MM.1S (cell line): ENCODE data around the gene LRRC4C.

Source experiments
- DNase-seq: peaks from one replicate; pipeline ENCODE4 v3.0.0-alpha.2; 2015
- H2AFZ ChIP-seq: fragments of 300-600 bp; sonication (generic); 2 replicates; pipeline ENCODE4 v1.6.0; 2016; ENCODE audit warnings: antibody characterized with exemption, low read length
- H3F3A ChIP-seq: fragments of 300-600 bp; sonication (generic); 2 replicates; pipeline ENCODE4 v1.6.1; 2016; ENCODE audit warnings: mild to moderate bottlenecking, antibody characterized with exemption, low read length, moderate library complexity, mixed read lengths; ENCODE audit not compliant: insufficient read depth
- H3K27ac ChIP-seq: fragments of 300-600 bp; sonication (generic); 2 replicates; pipeline ENCODE4 v1.5.1; 2016; ENCODE audit warnings: mild to moderate bottlenecking, low read length
- H3K27me3 ChIP-seq: fragments of 300-600 bp; sonication (generic); replicated peaks from 2 replicates; pipeline ENCODE4 v1.6.0; 2016; ENCODE audit warnings: low read length; ENCODE audit not compliant: insufficient read depth
- H3K36me3 ChIP-seq: fragments of 300-600 bp; sonication (generic); replicated peaks from 2 replicates; pipeline ENCODE4 v1.6.1; 2016; ENCODE audit warnings: mild to moderate bottlenecking, low read length, mixed read lengths; ENCODE audit not compliant: insufficient read depth
- H3K4me1 ChIP-seq: fragments of 300-600 bp; sonication (generic); 2 replicates; pipeline ENCODE4 v1.6.1; 2016; ENCODE audit warnings: low read length, mixed read lengths
- H3K4me2 ChIP-seq: fragments of 300-600 bp; sonication (generic); 2 replicates; pipeline ENCODE4 v1.6.0; 2016; ENCODE audit warnings: low read depth, low read length
- H3K4me3 ChIP-seq: fragments of 300-600 bp; sonication (generic); 2 replicates; pipeline ENCODE4 v1.5.1; 2016; ENCODE audit warnings: low read length, mixed read lengths
- H3K79me2 ChIP-seq: fragments of 300-600 bp; sonication (generic); 2 replicates; pipeline ENCODE4 v1.6.1; 2016; ENCODE audit warnings: mixed run types, low read length, mixed read lengths
- H3K9ac ChIP-seq: fragments of 300-600 bp; sonication (generic); 2 replicates; pipeline ENCODE4 v1.6.1; 2016; ENCODE audit warnings: low read length, mixed read lengths
- H3K9me2 ChIP-seq: fragments of 300-600 bp; sonication (generic); replicated peaks from 2 replicates; pipeline ENCODE4 v1.6.1; 2016; ENCODE audit warnings: mild to moderate bottlenecking, low read length, mixed read lengths; ENCODE audit not compliant: insufficient read depth
- H3K9me3 ChIP-seq: fragments of 300-600 bp; sonication (generic); replicated peaks from 2 replicates; pipeline ENCODE4 v1.6.1; 2016; ENCODE audit warnings: mild to moderate bottlenecking, low read length, mixed read lengths; ENCODE audit not compliant: insufficient read depth
- H4K20me1 ChIP-seq: fragments of 300-600 bp; sonication (generic); 2 replicates; pipeline ENCODE4 v1.6.1; 2016; ENCODE audit warnings: mild to moderate bottlenecking, low read length, moderate library complexity, mixed read lengths; ENCODE audit not compliant: insufficient read depth
- EZH2 ChIP-seq: fragments of 300-600 bp; sonication (generic); optimal IDR thresholded peaks from 2 replicates; pipeline ENCODE3; 2017; ENCODE audit warnings: low read depth, mild to moderate bottlenecking, antibody characterized with exemption, low read length, mixed read lengths
- EZH2phosphoT487 ChIP-seq: fragments of 300-600 bp; sonication (generic); IDR thresholded peaks from 2 replicates; pipeline ENCODE4 v1.6.1; 2018; ENCODE audit warnings: antibody characterized with exemption, low read length
- TF ChIP-seq, protein P1 (sequence below): fragments of 300-600 bp; sonication (generic); IDR thresholded peaks from 2 replicates; pipeline ENCODE4 v1.5.1; 2016; ENCODE audit warnings: antibody characterized with exemption, low read length, mixed read lengths

LRRC4C gene

DNA sequence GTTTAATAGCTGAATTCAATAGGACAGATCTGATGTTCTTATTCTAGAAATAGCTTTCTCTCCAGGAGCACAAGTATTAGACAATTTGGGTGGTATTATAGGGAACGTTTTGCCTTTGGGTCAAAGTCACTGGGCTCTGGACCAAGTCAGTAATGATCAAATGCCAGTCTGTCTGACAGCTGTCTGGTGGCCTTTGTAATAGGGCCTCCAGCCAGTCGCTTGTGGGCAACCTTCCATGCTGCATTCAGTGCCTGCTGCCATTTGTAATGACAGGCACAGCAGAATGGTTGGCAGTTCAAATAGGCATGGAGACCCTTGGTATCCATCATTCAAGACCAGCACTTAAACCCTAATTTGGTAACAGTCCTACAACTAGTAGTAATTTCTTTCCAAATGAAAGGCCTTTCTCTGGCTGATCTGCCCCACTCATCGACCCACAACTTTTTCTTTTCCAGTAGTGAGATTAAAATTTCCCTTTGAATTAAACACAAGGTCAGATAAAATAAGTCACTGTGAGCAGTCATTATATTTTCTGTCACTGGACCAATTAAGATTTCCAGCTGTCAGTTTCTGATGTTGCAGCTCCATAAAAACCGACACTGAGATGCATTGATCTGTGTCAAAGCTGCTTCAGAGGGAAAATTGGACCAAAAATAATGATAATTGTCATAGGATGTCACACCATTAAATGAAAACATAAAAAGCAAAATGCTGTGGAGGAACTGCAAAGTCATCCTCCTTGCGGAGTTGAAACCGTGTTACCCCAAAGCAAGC, 1038.1 kb downstream of the LRRC4C start:
- H3K27me3 ChIP-seq, result no peaks in the 10 kb centered on the region
- H3K79me2 ChIP-seq, result no peaks in the 10 kb centered on the region
- no peak overlapping the region for H3K4me3 ChIP-seq
- H2AFZ ChIP-seq, result no peak overlapping the region
- no peaks in the 10 kb centered on the region for H3K9me3 ChIP-seq
- no peak overlapping the region for H3K27ac ChIP-seq
- no peaks in the 10 kb centered on the region for H3K9me2 ChIP-seq
- H4K20me1 ChIP-seq, result no peaks in the 10 kb centered on the region
- DNase-seq, result no peak
- H3K4me1 ChIP-seq, result no peaks in the 10 kb centered on the region
- no peaks in the 10 kb centered on the region for H3K36me3 ChIP-seq
- H3F3A ChIP-seq, result no peaks in the 10 kb centered on the region
- H3K9ac ChIP-seq, result no peak overlapping the region
- no peak for TF ChIP-seq EZH2phosphoT487
- TF ChIP-seq, protein P1, sequence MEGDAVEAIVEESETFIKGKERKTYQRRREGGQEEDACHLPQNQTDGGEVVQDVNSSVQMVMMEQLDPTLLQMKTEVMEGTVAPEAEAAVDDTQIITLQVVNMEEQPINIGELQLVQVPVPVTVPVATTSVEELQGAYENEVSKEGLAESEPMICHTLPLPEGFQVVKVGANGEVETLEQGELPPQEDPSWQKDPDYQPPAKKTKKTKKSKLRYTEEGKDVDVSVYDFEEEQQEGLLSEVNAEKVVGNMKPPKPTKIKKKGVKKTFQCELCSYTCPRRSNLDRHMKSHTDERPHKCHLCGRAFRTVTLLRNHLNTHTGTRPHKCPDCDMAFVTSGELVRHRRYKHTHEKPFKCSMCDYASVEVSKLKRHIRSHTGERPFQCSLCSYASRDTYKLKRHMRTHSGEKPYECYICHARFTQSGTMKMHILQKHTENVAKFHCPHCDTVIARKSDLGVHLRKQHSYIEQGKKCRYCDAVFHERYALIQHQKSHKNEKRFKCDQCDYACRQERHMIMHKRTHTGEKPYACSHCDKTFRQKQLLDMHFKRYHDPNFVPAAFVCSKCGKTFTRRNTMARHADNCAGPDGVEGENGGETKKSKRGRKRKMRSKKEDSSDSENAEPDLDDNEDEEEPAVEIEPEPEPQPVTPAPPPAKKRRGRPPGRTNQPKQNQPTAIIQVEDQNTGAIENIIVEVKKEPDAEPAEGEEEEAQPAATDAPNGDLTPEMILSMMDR, result no peak
- TF ChIP-seq EZH2, result no peak
- H3K4me2 ChIP-seq, result no peak overlapping the region

DNA sequence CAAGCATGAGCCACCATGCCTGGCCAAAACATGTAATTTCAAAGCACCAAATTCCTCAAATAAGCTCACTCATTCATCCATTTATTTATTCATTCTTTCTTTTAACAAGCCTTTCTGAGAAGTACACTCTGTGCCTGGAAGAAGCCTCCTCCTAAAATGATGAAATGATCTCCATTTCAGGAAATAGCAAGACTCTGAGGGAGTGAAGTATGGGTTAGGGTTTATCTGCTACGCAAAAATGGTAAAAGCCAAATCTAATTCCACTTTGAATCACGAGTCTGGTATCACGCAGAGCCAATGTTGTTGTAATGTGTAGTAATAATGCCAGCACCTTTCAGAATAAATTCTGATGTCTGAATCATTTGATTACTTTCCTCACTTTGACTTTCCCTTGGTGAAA, 1041.8 kb downstream of the LRRC4C start:
- H2AFZ ChIP-seq, result no peak overlapping the region
- no peaks in the 10 kb centered on the region for H3K9me2 ChIP-seq
- no peaks in the 10 kb centered on the region for H3K27me3 ChIP-seq
- DNase-seq, result no peak
- no peaks in the 10 kb centered on the region for H3K4me1 ChIP-seq
- H3K27ac ChIP-seq, result no peak overlapping the region
- H4K20me1 ChIP-seq, result no peaks in the 10 kb centered on the region
- H3K4me3 ChIP-seq, result no peak overlapping the region
- no peaks in the 10 kb centered on the region for H3K36me3 ChIP-seq
- no peaks in the 10 kb centered on the region for H3F3A ChIP-seq
- no peak overlapping the region for H3K9ac ChIP-seq
- H3K79me2 ChIP-seq, result no peaks in the 10 kb centered on the region
- H3K9me3 ChIP-seq, result no peaks in the 10 kb centered on the region
- no peak overlapping the region for H3K4me2 ChIP-seq
- TF ChIP-seq EZH2, result no peak
- TF ChIP-seq, protein P1, result no peak
- no peak for TF ChIP-seq EZH2phosphoT487

DNA sequence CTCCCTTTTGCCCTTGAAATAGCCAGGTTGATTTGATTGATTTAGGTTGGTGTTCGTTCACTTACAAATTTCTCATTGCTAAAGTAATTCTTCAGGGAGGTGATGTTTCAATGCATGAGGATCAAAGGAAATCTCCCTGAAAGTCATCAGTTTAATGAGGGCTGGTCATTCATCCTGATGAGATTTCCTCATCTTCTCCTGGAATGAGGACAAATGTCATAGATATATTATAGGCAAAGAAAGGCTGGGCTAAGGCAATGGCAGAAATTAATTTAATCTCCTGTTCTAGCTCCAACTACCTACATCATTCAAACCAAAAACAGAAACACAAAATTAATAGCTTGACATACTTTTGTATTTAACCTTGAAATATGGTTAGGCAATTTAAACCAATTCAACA, 1052.1 kb downstream of the LRRC4C start:
- Histone ChIP-seq H3K4me1 (no peaks in the 10 kb centered on the region), H4K20me1 (no peaks in the 10 kb centered on the region), H3K79me2 (no peaks in the 10 kb centered on the region), H3K27me3 (no peaks in the 10 kb centered on the region), H3F3A (no peaks in the 10 kb centered on the region), H3K4me2 (no peak overlapping the region), H2AFZ (no peak overlapping the region), H3K4me3 (no peak overlapping the region), H3K9me2 (no peaks in the 10 kb centered on the region), H3K36me3 (no peaks in the 10 kb centered on the region), H3K9me3 (no peaks in the 10 kb centered on the region), H3K27ac (no peak overlapping the region), H3K9ac (no peak overlapping the region)
- DNase-seq, result no peak
- no peak for TF ChIP-seq EZH2phosphoT487
- TF ChIP-seq, protein P1, result no peak
- TF ChIP-seq EZH2, result no peak
